NCI-H526 (cell line): ENCODE measurements around the gene DENND6A.
"Not testable (repeated sequence)": the region's sequence is repeated elsewhere in the genome, so short reads cannot be mapped to it uniquely, and the experiment has no call there.

Source experiments
- DNase-seq, 2 experiments: peaks; one replicate each; lab custom pipeline; 2025; lab: John Stamatoyannopoulos, UW

Gene DENND6A, protein sequence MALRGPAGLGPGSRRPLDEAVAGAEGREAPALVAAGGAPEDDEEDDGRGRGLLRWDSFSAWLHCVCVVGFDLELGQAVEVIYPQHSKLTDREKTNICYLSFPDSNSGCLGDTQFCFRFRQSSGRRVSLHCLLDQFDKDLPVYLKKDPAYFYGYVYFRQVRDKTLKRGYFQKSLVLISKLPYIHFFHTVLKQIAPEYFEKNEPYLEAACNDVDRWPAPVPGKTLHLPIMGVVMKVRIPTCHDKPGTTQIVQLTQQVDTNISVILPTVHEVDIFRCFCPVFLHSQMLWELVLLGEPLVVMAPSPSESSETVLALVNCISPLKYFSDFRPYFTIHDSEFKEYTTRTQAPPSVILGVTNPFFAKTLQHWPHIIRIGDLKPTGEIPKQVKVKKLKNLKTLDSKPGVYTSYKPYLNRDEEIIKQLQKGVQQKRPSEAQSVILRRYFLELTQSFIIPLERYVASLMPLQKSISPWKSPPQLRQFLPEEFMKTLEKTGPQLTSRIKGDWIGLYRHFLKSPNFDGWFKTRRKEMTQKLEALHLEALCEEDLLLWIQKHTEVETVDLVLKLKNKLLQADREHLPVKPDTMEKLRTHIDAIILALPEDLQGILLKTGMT

DNA sequence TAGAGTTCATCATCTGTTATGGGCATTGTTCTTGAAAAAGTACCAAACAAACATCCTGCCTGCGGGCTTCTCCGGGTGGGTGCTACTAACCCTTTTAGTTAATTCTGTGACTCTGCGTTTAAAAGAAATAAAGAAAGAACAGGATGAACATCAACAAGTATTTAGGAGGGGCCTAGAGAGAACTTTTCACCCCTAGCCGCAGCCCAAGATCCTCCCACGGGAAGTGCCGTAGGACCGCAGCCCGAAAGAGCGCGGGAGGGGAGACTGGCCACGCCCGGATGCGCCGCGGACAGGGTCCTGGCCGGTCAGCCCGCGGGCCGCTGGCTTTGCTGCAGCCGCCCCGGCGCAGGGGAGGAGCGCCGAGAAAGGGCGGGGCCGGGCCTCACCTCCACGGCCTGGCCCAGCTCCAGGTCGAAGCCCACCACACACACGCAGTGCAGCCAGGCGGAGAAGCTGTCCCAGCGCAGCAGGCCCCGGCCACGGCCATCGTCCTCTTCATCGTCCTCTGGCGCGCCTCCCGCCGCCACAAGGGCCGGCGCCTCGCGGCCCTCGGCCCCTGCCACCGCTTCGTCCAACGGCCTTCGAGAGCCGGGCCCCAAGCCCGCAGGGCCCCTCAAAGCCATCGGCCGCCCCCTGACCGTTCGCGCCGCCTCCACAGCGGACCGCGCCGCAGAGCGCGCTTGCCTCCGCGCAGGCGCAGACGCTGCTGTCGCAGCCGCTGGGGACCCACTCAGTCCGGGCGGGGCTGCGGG is at the start of gene DENND6A:
TSS of gene DENND6A (minus strand) at position 682 of the 752 bp plus-strand sequence. CDS start at position 623, 59 bp downstream.
- peak; percentile 76 to 95 for DNase-seq

DNA sequence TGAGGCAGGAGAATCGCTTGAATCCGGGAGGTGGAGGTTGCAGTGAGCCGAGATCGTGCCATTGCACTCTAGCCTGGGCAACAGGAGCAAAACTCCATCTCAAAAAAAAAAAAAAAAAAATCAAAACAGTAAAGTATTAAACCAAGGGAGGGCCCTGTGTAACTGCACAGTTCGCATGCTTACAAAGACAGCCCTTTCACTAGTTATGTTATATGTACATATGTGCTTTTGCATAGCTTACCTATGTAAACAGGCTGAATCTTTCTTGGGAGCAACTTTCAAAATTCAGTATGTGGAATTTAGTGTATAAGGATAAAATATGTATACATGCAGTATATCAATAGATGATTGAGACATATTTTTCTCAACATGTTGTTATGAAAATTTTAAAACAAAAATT is 47.1 kb upstream of the DENND6A start:
- no peak for DNase-seq

DNA sequence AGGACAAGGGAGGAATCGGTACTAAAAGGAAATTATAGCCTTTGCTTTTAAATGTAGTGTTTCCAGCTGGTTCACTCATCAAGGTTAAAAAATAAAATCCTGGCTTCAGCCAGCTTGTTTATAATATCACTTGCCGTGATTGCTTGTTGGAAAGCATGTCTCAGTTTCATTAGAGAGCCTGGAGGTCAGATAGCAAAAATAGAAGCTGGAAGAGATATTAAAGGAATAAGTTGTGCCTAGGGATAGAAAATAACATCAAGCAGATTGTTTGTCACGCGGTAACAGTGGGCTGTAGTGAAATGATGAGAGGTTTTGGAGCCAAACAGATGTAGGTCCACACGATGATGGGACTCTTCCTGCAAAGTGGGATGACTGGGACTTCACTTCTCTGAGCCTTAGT is 45.5 kb upstream of the DENND6A start:
- DNase-seq, result no peak

DNA sequence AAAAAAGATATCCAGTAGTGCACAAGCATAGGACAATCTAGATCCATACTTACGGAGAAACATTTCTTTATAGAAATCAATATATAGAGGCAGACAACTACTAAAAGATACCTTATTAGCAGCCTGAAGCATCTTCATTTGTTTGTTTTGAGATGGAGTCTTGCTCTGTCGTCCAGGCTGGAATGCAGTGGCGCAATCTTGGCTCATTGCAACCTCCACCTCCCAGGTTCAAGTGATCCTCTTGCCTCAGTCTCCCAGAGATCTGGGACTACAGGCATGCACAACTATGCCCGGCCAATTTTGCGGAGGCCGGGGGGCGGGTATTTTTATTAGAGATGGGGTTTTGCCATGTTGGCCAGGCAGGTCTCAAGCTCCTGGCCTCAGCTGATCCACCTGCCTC is 45.0 kb upstream of the DENND6A start:
- no peak for DNase-seq

DNA sequence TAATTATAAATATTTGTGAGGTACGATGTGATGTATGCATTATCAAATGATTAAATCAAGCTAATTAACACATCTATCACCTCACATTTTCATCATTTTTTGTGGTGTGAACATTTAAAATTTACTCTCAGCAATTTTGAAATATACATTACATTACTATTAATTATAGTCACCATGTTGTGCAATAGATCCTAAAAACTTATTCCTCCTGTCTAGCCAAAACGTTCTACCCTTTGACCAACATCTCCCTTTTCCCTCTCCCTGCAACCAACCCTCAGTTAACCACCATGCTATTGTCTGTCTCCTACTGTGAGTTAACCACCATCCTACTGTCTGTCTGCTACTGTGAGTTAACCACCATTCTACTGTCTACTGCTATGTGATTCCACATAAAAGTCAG is 42.5 kb upstream of the DENND6A start:
- no peak for DNase-seq

DNA sequence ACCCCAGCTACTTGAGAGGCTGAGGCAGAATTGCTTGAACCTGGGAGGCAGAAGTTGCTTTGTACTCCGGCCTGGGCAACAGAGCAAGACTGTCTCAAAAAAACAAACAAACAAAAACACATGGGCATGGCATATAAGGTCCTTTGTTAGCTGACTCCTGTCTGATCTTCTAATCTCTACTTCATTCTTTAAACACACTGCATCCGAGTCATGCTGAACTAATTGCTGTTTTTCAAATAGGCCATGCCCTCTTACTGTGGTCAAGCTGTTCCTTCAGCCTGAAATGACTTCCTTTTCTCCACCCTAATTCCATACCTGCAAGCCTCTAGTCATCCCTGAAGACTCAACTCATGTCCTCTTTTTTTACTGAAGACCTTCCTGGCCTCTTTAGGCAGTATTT is 40.9 kb upstream of the DENND6A start:
- no peak for DNase-seq

DNA sequence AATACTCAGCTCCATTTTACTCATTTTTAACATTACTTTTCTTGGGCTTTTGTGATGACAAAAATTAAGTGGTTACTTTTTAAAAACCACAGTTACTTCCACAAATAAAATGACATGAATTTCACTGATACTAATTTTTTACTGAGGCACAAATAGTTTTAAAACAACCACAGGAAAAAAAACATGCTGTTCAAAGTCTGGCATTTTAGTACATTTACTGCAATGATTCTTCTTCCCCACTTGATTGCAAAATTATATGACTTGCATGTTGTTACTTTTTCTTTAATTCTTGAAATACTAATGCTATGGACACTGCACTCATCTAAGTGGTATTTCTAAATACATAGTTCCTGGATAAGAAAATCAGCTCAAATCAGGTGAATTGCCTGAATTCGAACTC is 38.4 kb upstream of the DENND6A start:
- DNase-seq, result no peak

DNA sequence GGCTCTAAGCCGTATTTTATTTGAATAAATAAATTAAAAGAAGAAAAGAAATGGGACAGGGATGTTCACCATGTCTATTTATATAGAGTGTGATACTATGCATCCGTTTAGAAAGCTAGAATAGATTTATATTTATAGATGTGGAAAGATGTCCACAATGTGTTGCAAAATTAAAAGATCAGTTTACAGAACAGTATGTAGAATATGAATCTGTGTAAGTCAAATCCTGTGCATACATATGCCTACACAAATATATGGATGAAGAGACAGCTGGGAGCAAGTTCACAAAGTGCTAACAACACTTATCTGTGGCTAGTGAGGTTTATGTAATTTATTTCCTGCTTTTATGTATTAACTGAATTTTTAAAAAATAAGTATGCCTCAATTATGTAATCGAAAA is 37.8 kb upstream of the DENND6A start:
- DNase-seq, result no peak

DNA sequence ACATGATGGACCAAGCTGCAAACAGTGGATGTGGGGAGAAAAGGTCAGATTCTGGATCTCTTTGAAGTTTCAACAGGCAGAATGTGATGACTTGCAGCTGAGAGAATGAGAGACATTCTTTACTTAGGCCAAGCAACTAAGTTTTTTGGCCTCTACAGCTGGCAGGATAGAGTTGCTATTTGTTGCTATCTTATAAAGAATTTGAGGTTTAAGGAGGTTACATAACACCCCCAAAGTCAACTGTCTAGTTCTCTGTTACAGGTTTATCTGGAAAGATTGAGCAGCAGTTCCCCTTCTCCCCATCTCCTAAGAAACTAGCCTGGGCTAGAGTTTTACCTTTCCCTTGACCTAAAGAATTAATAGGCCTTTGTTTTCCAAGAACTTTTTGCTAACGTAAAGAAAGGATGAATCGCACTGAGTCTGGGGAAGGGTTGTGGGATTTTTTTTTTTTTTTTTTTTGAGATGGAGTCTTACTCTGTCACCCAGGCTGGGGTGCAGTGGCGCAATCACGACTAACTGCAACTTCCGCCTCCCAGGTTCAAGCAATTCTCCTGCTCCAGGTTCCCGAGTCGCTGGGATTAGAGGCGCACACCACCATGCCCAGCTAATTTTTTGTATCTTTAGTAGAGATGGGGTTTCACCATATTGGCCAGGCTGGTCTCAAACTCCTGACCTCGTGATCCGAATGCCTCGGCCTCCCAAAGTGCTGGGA is 36.6 kb upstream of the DENND6A start:
- no peak for DNase-seq

DNA sequence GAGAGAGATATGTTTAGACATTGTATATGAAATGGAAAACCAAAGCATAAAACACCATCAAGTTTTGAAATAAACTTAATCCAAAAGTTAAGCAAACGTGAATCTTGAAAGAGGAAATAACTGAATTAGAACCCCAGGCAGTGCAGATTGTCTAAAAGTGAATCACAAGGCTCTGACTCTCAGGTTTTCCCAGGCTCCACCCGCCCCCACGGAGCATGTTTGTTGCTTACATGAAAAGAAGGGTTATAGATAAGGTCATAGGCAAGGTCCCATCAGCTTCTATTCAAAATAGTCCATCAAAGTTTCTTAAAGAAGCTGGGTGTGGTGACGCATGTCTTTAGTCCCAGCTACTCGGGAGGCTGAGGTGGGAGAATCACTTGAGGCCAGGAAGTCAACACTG is 34.2 kb upstream of the DENND6A start:
- no peak for DNase-seq

DNA sequence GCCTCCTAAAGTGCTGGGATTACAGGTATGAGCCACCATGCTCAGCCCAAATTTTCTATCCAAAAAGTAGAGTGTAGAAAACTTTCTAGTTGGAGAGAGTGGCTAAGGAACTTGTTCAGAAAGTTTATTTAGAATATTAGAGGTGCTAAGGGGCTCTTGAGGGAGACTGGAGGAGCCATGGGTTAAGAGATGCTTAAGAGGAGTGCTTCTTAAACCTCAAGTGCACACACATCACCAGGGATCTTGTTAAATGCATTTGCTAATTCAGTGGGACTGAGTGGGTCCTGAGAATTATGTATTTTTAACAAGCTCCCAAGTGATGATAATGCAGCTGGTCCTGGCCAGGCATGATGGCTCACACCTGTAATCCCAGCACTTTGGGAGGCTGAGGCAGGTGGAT is 33.5 kb upstream of the DENND6A start:
- no peak for DNase-seq

DNA sequence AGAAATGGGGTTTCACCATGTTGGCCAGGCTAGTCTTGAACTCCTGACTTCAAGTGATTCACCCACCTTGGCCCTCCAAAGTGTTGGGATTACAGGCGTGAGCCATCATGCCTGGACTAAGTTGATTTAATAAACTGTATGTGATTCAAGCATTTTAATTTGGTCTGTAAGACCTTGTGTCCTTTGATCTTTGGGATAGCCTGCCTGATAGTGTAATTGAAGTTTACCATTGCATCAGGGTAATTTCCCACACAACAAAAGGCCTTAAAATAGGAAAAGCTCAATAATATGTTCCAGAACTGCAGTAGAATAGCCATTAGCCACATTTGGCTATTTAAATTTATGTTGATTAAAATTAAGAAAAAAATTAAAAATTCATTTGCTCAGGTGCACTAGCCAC is 25.2 kb upstream of the DENND6A start:
- no peak for DNase-seq

DNA sequence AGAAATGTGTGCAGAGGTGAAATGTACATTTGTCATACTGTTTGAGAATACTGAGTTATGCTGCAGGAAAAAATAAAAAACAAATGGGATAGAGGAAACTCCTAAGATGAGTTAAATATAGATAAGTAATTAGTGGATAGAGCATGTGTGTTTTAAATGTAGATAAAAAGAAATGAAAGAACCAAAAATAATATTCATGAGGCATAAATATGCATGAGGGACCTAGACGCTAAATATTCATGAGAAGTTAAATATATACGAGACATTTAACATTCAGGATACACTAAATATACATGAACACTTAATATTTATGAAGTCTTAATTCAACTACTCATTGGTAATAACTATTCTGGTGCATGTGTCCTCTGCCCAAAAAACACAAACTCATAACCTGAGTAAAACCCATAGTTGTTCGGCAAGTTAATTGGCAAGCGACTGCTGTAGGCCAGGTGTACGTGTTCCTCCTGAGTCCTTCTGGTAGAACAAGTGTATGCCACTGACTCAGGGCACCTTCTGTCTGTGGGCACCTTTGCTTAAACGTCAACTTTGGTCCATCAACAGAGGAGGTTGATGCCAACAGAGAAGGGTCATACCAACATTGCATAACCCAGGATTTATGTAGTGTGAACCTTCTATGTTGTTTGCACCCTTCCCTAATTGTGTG is 24.5 kb upstream of the DENND6A start:
- no peak for DNase-seq

DNA sequence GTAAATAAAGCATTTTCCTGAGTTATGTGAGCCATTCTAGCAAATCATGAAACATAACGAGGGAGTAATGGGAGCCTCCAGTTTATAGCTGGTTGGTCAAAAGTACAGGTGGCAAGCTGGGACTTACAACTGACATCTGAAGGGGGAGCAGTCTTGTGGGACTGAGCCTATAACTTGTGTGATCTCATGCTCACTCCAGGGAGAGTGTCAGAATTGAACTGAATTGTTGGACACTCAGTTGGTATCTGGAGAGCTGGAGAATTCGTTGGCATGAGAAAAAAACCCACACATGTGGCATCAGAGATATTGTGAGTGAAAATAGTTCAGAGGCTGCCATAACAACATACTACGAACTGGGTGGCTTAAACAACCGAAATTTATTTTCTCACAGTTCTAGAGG is 22.8 kb upstream of the DENND6A start:
- no peak for DNase-seq

DNA sequence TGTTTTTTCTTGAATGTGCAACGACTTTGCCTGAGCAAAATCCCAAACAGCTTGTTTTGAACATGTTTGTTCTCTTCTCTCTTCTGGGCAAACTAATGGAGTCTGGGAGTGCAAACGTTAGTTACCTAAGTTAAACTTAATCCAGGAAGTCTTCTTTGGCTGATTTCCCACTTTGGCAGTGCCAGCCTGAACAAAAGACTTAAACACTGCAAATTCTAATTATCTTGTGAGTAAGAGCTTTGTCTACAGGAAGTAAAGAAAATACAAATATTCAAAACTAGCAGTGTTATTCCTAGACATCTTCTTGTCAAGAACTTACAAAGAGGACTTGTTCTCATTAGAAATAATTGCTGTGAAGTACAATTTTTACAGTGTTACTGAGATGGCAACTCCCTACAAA is 16.7 kb upstream of the DENND6A start:
- no peak for DNase-seq

DNA sequence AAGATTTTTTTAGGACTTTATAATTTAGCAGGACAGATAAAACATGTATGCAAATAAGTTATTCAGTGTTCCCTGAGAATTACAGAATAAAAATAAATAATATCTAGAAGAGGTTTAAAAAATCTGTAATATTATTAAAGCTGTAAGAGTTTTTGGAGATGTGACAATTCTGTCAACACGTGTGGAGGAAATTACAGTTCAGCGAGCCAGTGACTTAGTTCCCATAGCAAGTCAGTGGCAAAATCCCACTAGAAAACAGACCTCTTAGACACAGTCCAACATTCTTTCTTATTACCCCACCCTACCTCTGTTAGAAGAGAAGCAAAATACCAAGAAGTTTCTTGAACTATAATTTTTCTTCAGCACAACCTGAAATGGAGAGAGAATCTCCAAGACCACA is 16.2 kb upstream of the DENND6A start:
- DNase-seq, result no peak

DNA sequence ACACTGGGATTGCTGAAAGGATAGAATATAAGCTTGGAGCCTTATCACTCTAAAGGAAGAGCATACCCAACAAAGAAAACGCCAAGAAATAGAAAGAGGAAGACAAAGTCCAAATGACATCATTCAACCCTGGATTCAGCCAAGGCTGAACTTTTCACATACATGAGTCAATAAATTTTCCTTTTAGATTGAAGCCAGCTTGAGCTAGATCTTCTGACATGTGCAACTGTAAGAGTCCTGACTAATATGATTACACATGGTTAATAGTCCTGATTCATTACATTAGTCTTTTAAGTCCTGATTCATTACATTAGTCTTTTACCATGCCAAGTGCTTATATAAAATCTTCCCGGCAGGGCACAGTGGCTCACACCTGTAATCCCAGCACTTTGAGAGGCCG is 13.6 kb upstream of the DENND6A start:
- no peak for DNase-seq

DNA sequence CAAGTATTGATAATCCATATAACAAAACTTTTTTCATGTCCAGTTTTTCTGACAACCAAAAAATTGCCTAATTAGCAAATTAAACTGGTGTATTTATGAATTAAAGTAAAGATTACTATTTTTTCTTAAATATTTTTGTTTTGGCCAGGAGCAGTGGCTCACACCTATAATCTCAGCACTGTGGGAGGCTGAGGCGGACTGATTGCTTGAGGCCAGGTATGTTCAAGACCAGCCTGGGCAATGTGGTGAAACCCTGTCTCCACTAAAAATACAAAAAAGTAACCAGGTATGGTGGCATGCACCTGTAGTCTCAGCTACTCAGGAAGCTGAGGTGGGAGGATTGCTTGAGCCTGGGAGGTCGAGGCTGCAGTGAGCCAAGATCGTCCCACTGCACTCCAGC is 12.5 kb upstream of the DENND6A start:
- not testable (repeated sequence) for DNase-seq

DNA sequence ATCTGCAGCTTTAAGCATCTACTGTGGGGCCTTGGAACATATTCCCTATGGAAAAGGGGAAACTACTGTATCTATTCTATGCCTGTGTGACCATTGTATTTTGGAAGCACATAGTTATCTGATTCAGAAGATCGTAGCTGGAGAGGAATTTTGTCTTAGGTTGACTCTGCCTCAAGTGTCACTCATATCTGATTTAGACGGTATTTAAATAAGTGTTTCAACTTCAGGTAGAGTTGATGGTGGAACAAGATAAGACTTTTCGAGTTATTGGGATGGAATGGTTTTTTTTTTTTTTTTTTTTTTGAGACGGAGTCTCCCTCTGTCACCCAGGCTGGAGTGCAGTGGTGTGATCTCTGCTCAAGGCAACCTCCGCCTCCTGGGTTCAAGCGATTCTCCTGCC is 8.9 kb upstream of the DENND6A start:
- DNase-seq, result no peak

DNA sequence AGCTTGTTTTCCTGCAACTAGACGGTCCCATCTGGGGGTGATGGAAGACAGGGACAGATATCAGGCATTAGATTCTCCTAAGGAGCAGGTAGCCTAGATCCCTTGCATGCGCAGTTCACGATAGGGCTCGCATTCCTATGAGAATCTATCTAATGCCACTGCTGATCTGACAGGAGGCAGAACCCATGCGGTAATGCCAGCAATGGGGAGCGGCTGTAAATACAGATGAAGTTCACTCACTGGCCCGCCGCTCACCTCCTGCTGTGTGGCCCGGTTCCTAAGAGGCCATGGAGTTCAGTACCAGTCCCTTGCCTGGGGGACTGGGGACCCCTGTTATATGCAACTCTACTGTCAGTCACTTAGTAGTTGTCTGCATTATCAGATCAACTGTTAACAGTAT is 7.9 kb upstream of the DENND6A start:
- DNase-seq, result no peak

DNA sequence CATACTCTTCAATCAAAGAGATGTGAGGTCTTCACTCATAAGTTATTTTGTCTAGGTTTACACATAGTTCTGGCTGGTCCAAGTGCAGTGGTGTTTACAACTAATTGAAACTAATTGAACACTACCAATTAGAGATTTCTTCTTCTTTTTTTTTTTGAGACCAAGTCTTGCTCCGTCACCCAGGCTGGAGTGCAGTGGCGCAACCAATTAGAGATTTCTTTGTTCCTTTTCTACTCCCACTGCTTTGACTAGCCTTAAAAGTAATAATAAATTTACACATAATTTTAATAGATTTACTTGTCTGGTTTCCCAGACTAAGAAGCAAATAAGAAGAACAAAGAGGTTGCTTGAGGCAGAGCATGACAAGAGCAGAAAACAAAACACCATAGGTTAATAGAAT is 6.7 kb upstream of the DENND6A start:
- no peak for DNase-seq

DNA sequence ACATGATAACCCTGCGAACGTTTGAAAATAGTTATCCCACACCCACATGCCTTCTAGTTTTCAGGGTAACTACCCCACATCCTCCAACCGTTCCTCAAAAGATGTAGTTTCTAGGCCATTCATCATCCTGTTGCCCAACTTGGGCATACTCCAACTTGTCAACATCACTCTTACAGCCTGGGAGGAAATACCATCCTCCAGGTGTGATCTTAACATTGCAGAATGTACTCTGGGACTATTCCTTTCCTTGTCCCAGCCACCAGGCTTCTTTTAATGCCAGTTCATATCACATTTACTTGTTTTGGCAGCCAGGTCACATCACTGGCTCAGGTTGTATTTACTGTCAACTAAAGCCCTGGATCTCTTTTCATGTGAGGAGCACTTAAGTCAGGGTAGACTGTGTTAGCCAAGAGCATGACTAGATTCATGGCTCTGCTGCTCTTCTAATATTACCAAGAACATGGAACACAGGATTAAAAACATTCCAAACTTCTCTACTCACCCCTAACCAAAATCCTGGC is 4.0 kb upstream of the DENND6A start:
- DNase-seq, result no peak
